Left lung (tissue), 10 donors: ENCODE measurements around the gene KCTD17. TPM values are rescaled to one million over a fixed set of nuclear protein-coding genes. Genes with fewer than 3 reads are reported as not detected.

Source experiments
- ATAC-seq: fragments of 200-7000 bp; cut with Tn5 transposase; one replicate; pipeline ENCODE4 v1.9.1; 2020; ENCODE audit warnings: moderate library complexity
- DNase-seq, 4 donors: peaks; one replicate each; pipeline ENCODE4 v3.0.0-alpha.2; 2013 to 2020
- H3K27ac ChIP-seq, 2 donors: fragments of 200-600 bp; sonication (generic) in 1 of 2; one replicate each; pipeline versions ENCODE4 v1.5.0 to v1.8.0; 2020 to 2021
- H3K27me3 ChIP-seq, 2 donors: fragments of 200-600 bp; sonication (generic) in 1 of 2; one replicate each; pipeline versions ENCODE4 v1.5.0 to v1.8.0; 2020 to 2021
- H3K36me3 ChIP-seq, 2 donors: fragments of 200-600 bp; sonication (generic) in 1 of 2; one replicate each; pipeline versions ENCODE4 v1.5.0 to v1.8.0; 2020 to 2021
- H3K4me1 ChIP-seq, 2 donors: fragments of 200-600 bp; one replicate each; pipeline ENCODE4 v1.8.0; 2021
- H3K4me3 ChIP-seq, 2 donors: fragments of 200-600 bp; sonication (generic) in 1 of 2; one replicate each; pipeline versions ENCODE4 v1.5.0 to v1.8.0; 2020 to 2021; ENCODE audit warnings: mild to moderate bottlenecking in 1 of 2
- H3K9me3 ChIP-seq, 2 donors: fragments of 200-600 bp; sonication (generic) in 1 of 2; one replicate each; pipeline versions ENCODE4 v1.5.0 to v1.8.0; 2020 to 2021
- CTCF ChIP-seq, 2 donors: fragments of 200-600 bp; sonication (generic) in 1 of 2; IDR thresholded peaks; one replicate each; pipeline versions ENCODE4 v1.5.0 to v1.8.0; 2021; ENCODE audit warnings: antibody characterized with exemption in 2 of 2
- intact Hi-C, 2 donors: fragments of 100-400 bp; cut with DNase I; formaldehyde crosslinking; loops; one replicate each; pipeline versions ENCODE4 v1.11.2 to v1.14.2; 2022
- polyA plus RNA-seq, 6 donors: library from polyadenylated mRNA; unstranded; fragments of 120-200 nt; gene quantifications; one replicate each; pipeline ENCODE4 v1.2.1, GENCODE V29; 2013; ENCODE audit not compliant: insufficient read length in 6 of 6
- total RNA-seq, 2 donors: library from RNA; stranded (reverse); fragmentation: NEBNext Ultra II Directional; extraction: Animal tissue kit (Norgen Biotek cat#: 25700); gene quantifications; one replicate each; pipeline ENCODE4 v1.2.1, GENCODE V29; 2021
- donor health status: DM: no; HTN: yes; CAD: no.
- donor health status: DM: no; HTN: no; CAD: no.

The KCTD17 gene
- total and polyA plus RNA-seq, 8 donors, result 20.5 to 34.2 (median 25.6) TPM

GRCh38 chr22:37026325-37026724, 25.2 kb upstream of the KCTD17 start:
- H3K4me1 ChIP-seq, result peaks cover 5 to 19% of the 10 kb centered on the region in 2 donors
- ATAC-seq, result no peak
- no peak for TF ChIP-seq CTCF (IDR thresholded peaks at IDR 0.05)

GRCh38 chr22:37027556-37027955, 24.0 kb upstream of the KCTD17 start:
- Histone ChIP-seq H3K27ac (no peak overlapping the region), H3K4me3 (no peak overlapping the region), H3K4me1 (peaks cover 0 to 16% of the 10 kb centered on the region in 2 donors), H3K27me3 (no peaks in the 10 kb centered on the region), H3K36me3 (peaks cover 0 to 64% of the 10 kb centered on the region in 2 donors), H3K9me3 (no peaks in the 10 kb centered on the region)
- TF ChIP-seq CTCF (IDR thresholded peaks at IDR 0.05), result no peak
- no peak for ATAC-seq
- intact Hi-C loops, result no loop called here
- no peak for DNase-seq

More at GRCh38 chr22:37026325-37026724, 25.2 kb upstream of the KCTD17 start:
- intact Hi-C loops, result no loop called here
- Histone ChIP-seq H3K36me3 (peaks cover 0 to 64% of the 10 kb centered on the region in 2 donors), H3K27ac (no peak overlapping the region), H3K27me3 (no peaks in the 10 kb centered on the region), H3K9me3 (no peaks in the 10 kb centered on the region), H3K4me3 (no peak overlapping the region)
- DNase-seq, result no peak

GRCh38 chr22:37028692-37029674, 22.6 kb upstream of the KCTD17 start:
- H3K4me1 ChIP-seq, result peaks cover 4 to 21% of the 10 kb centered on the region in 2 donors
- no peaks in the 10 kb centered on the region for H3K27me3 ChIP-seq
- intact Hi-C loops, result no loop called here

GRCh38 chr22:37030560-37031281, 20.8 kb upstream of the KCTD17 start:
- no peak overlapping the region for H3K27ac ChIP-seq
- H3K4me1 ChIP-seq, result peaks cover 4 to 17% of the 10 kb centered on the region in 2 donors
- no peak overlapping the region for H3K4me3 ChIP-seq
- intact Hi-C loops, result no loop called here
- no peaks in the 10 kb centered on the region for H3K9me3 ChIP-seq
- H3K36me3 ChIP-seq, result peaks cover 0 to 46% of the 10 kb centered on the region in 2 donors
- TF ChIP-seq CTCF (IDR thresholded peaks at IDR 0.05), result no peak
- no peaks in the 10 kb centered on the region for H3K27me3 ChIP-seq
- DNase-seq (no peak), ATAC-seq (no peak)

More at GRCh38 chr22:37028692-37029674, 22.6 kb upstream of the KCTD17 start:
- H3K36me3 ChIP-seq, result peaks cover 0 to 63% of the 10 kb centered on the region in 2 donors
- no peaks in the 10 kb centered on the region for H3K9me3 ChIP-seq
- ATAC-seq, result no peak
- TF ChIP-seq CTCF (IDR thresholded peaks at IDR 0.05), result no peak
- H3K4me3 ChIP-seq, result no peak overlapping the region
- no peak for DNase-seq
- no peak overlapping the region for H3K27ac ChIP-seq

GRCh38 chr22:37032134-37032534, 19.4 kb upstream of the KCTD17 start:
- Histone ChIP-seq H3K27ac (peak overlapping the region; percentile 61 to 70), H3K4me1 (peaks cover 4 to 17% of the 10 kb centered on the region in 2 donors), H3K27me3 (no peaks in the 10 kb centered on the region), H3K4me3 (no peak overlapping the region), H3K9me3 (no peaks in the 10 kb centered on the region), H3K36me3 (peaks cover 0 to 32% of the 10 kb centered on the region in 2 donors)
- intact Hi-C loops, result no loop called here
- TF ChIP-seq CTCF (IDR thresholded peaks at IDR 0.05), result no peak
- DNase-seq (no peak), ATAC-seq (peak; percentile 52)
